Head of caudate nucleus (tissue), 42 donors: Measurements from ENCODE around the gene SHOC2.

Experiments used
- DNase-seq, 42 donors: peaks; one replicate each; pipeline versions ENCODE4 v3.0.0 to v3.0.0-alpha.2; 2020 to 2021; ENCODE audit warnings: mixed read lengths in 7 of 42
- intact Hi-C: fragments of 100-400 bp; cut with DNase I; formaldehyde crosslinking; loops from one replicate; pipeline ENCODE4 v1.15.0; 2022

The SHOC2 gene

GRCh38 chr10:111015181-111015580 is 95.8 kb downstream of the SHOC2 start:
- DNase-seq: no peak
- intact Hi-C loops: no loop called here

DNA sequence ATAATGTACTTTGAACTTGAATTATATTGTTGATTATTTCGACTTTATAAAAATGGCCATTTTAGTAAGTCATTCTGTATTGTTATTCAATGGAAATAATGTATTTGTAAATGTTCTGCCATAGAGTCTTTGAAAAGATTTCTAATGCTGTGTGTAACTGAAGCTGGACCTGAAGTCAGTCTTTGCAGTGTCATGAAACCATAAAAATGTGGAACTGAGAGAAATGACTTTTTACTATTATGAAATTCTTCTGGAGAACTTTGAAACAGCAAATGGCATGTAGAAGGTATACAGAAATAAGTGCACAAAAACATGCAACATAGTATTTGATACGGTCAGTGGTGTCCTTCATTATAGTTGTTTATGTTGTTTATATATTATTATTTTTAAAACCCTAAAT is 97.7 kb downstream of the SHOC2 start:
- no peak for DNase-seq
- intact Hi-C loops: no loop called here

DNA sequence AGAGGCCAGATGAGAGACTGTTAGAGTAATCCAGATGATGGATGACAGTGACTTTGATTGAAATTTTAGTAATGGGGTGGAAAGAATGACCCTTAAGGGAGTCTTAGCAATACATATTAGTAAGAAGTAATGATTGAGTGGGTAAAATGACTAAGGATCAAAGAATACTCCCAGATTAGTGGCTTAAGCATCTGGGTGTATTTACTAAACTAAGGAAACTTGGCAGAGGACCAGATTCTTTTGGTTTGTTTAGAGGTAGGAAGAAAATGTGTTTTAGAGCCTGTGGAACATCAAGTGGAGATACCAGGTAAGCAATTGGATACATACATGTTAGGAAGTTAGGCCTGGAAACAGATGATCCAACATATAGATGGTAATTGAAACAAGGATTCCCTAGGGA is 98.6 kb downstream of the SHOC2 start:
- intact Hi-C loops: no loop called here
- no peak for DNase-seq

- no peak for DNase-seq
- intact Hi-C loops: no loop called here
Measured at GRCh38 chr10:111023060-111023459, 103.7 kb downstream of the SHOC2 start.

DNA sequence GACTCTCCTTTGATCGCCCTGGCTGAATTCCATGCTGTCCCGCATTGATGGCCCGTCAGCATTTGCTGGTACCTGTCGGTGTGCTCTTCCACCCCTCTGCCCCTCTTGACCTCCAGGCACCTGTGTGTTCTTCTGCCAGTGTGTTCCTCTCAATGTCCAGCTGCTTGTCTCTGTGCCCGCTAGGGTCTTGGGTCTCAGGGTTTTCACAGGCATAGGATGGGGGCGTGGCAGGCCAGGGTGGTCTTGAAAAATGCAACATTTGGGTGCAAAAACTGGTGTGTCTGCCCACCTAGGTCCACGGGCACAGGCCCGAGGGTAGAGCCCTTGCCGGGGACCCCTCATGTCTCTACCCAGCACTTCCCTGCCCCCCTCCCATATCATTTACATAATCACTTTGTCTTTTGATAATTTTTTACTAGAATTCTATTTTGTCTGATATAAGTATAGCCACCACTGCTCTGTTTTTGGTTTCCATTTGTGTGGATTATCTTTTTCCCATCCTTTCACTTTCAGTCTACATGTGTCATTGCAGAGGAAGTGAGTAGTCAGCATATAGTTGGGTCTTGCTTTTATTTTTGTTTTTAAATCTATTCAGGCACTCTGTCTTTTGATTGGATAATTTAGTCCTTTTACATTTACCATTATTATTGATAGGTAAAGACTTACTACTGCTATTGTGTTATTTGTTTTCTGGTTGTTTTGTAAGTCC is 110.8 kb downstream of the SHOC2 start:
- no peak for DNase-seq
- intact Hi-C loops: no loop called here

DNA sequence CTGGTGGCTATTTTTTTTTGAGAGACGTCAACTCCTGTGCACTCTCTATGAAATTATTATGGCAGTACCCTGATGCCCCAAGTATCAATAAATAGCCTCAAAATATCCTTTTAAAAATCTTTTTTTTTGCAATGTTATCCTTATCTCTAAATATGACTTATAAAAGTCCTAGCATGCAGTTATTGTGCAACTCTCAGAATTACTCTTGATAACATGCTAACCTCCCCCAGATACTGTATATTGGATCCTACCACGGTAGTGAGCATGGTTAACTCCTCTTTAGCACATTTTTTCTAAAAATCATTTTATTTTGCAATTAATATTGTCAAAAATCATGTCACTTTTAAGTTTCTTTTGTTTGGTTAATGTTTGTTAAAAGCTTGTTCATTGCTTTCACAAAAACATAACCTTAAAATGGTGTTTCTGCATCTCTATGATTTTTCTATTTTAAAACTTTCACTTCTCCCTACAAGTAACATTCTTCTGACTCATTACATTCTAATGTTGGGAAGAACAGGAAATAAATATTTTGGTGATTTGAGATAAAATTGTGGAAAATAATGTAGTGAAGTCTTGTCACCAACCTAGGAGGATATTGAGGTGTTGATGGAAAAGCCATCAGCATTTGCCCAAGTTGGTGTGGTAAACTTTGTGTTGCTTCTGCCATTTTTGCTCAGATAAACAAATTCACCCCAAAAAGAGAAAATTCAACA is 115.3 kb downstream of the SHOC2 start:
- intact Hi-C loops: no loop called here
- DNase-seq: no peak

DNA sequence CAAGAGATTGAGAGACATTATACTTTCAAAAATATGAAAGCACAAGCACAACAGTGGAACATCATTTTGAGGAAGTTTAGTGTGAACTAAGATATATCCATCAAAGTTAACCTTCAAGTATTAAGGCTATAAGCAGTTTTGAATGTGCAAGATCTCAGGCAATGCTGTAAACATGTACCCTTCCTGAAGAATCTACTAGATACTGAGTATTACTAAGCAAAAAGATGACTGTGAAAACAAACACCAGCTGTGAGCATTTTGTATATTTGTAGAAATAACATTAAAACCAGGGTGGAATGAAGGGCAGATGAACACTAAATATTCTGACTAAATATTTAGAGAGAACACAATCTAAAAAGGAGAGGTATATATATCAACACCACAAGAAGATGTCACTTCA is 116.1 kb downstream of the SHOC2 start:
- no peak for DNase-seq

DNA sequence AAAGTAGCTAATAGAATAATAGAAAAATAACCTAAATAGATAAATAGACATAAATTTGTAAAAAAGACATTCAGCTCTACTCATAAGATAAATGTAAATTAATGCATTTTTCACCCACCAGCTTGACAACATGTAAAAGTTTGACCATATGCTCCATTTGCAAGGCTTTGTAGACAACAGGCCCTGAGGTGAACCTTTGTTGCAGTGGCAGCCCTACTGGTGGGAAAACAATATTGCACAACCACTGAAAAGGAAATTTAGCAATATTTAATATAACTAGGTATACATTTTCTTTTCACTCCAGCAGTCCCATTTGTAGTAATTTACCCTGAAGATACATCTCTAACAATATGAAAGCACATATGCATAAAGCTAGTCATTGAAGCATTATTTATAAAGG is 118.5 kb downstream of the SHOC2 start:
- intact Hi-C loops: no loop called here
- DNase-seq: no peak

More for the DNA sequence above, 116.1 kb downstream of the SHOC2 start:
- intact Hi-C loops: no loop called here

GRCh38 chr10:111039522-111039921 is 120.1 kb downstream of the SHOC2 start:
- no peak for DNase-seq
- intact Hi-C loops: no loop called here

GRCh38 chr10:111057006-111057405 is 137.6 kb downstream of the SHOC2 start:
- intact Hi-C loops: no loop called here
- no peak for DNase-seq
